Measurements from ENCODE around the gene BHMT.
"Not testable (repeated sequence)": the region's sequence is repeated elsewhere in the genome, so short reads cannot be mapped to it uniquely, and the experiment has no call there.

BHMT gene

GRCh38 chr5:79157305-79157704 lies 45.7 kb downstream of the BHMT start:
- no peaks in the 10 kb centered on the region for H3K27me3 ChIP-seq (ENCODE audit: control insufficient read depth, insufficient read depth, low read length)
- H3K36me3 ChIP-seq (ENCODE audit: control insufficient read depth, insufficient read depth, low read length), result no peaks in the 10 kb centered on the region
- no peak overlapping the region for H3K4me3 ChIP-seq (ENCODE audit: low read depth, low read length)
- no peak overlapping the region for H2AFZ ChIP-seq
- TF ChIP-seq CTCF (IDR thresholded peaks at IDR 0.05), result no peak
- no peak overlapping the region for H3K4me2 ChIP-seq (ENCODE audit: low read length)
- no peak overlapping the region for H3K27ac ChIP-seq
- no peak overlapping the region for H3K9ac ChIP-seq
- H3K79me2 ChIP-seq, result no peaks in the 10 kb centered on the region
- H3K9me3 ChIP-seq (ENCODE audit: control insufficient read depth, low read length), result no peaks in the 10 kb centered on the region
- H3K4me1 ChIP-seq, result no peaks in the 10 kb centered on the region

GRCh38 chr5:79161647-79162046 lies 50.0 kb downstream of the BHMT start:
- H3K4me3 ChIP-seq (ENCODE audit: low read depth, low read length), result not testable (repeated sequence)

DNA sequence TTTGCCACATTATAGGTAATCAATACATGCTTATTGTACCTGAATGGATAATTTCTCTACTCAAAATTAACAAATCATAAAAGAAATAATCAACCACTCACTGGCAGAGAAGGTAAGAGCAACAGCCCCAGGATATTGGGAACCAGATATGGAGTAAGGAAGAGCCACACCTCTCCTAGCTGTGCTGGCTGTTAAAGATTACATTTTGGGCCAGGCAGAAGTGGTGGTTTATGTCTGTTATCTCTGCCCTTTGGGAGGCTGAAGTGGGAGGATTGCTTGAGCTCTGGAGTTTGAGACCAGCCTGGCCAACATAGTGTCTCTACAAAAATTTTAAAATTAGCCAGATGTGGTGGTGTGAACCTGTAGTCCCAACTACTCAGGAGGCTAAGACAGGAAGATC lies 56.4 kb downstream of the BHMT start:
- Histone ChIP-seq H3K79me2 (no peaks in the 10 kb centered on the region), H3K4me2 (ENCODE audit: low read length) (no peak overlapping the region), H2AFZ (no peak overlapping the region), H3K9ac (no peak overlapping the region), H3K27ac (no peak overlapping the region), H3K27me3 (ENCODE audit: control insufficient read depth, insufficient read depth, low read length) (no peaks in the 10 kb centered on the region), H3K4me3 (ENCODE audit: low read depth, low read length) (no peak overlapping the region), H3K4me1 (no peaks in the 10 kb centered on the region), H3K9me3 (ENCODE audit: control insufficient read depth, low read length) (no peaks in the 10 kb centered on the region), H3K36me3 (ENCODE audit: control insufficient read depth, insufficient read depth, low read length) (no peaks in the 10 kb centered on the region)
- no peak for TF ChIP-seq CTCF (IDR thresholded peaks at IDR 0.05)

More at GRCh38 chr5:79161647-79162046, 50.0 kb downstream of the BHMT start:
- not testable (repeated sequence) for H3K4me1 ChIP-seq; H3K9me3 ChIP-seq (ENCODE audit: control insufficient read depth, low read length); H3K27ac ChIP-seq; H3K4me2 ChIP-seq (ENCODE audit: low read length); H3K27me3 ChIP-seq (ENCODE audit: control insufficient read depth, insufficient read depth, low read length); H2AFZ ChIP-seq; H3K36me3 ChIP-seq (ENCODE audit: control insufficient read depth, insufficient read depth, low read length); H3K79me2 ChIP-seq; H3K9ac ChIP-seq

DNA sequence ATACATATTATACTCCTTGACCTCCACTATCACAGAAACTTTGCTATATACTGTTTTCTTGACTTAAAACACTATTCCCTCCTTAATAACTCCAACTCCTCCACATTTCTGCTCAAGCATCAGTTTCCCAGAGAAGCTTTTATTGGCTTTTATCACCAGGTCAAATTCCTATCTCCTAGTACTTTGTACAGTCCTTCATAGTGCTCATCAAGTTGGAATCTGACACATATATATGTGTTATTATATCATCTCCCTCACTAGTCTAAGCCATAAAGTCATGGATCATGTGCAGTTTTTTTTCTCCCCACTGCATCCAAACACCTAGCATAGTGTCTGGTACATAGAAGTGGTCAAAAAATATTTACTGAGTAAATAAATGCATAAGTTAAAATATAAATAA lies 59.1 kb downstream of the BHMT start:
- Histone ChIP-seq H3K9me3 (ENCODE audit: control insufficient read depth, low read length) (no peaks in the 10 kb centered on the region), H3K4me1 (no peaks in the 10 kb centered on the region), H3K27me3 (ENCODE audit: control insufficient read depth, insufficient read depth, low read length) (no peaks in the 10 kb centered on the region), H3K4me2 (ENCODE audit: low read length) (no peak overlapping the region), H2AFZ (no peak overlapping the region), H3K36me3 (ENCODE audit: control insufficient read depth, insufficient read depth, low read length) (no peaks in the 10 kb centered on the region), H3K9ac (no peak overlapping the region), H3K4me3 (ENCODE audit: low read depth, low read length) (no peak overlapping the region), H3K27ac (no peak overlapping the region), H3K79me2 (no peaks in the 10 kb centered on the region)
- TF ChIP-seq CTCF (IDR thresholded peaks at IDR 0.05), result no peak

DNA sequence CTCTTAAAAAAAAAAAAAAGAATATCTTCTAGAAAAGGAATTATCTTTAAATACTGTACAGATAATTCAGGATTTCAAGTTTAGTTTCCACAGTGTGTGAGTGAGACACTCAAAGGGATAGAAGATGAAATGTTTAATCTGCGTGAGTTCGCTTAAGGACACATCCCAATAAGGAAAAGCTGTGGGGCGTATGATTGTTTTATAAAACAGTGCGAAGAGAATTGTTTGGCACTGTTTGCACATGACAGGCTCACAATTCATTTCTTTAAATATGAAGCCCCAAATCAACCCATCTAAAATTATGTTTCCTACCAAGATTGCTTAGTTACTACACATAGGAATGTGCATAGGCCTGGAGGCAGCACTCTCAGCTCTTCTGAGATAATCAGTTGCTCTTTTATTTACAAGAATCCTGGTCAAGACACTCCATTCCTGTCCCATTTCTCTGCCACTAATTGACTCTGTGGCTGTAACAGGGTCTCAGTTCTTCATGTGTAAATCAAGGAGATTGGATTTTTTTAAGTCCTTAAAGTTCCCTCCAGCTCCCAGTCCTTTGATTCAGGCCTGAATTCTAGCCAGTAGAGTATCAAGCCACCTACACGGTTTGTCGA lies 60.1 kb downstream of the BHMT start:
- Histone ChIP-seq H2AFZ (peak overlapping the region; percentile 49), H3K36me3 (ENCODE audit: control insufficient read depth, insufficient read depth, low read length) (no peaks in the 10 kb centered on the region), H3K79me2 (no peaks in the 10 kb centered on the region), H3K27ac (no peak overlapping the region), H3K9me3 (ENCODE audit: control insufficient read depth, low read length) (no peaks in the 10 kb centered on the region), H3K4me2 (ENCODE audit: low read length) (no peak overlapping the region), H3K4me1 (no peaks in the 10 kb centered on the region), H3K9ac (no peak overlapping the region), H3K4me3 (ENCODE audit: low read depth, low read length) (no peak overlapping the region), H3K27me3 (ENCODE audit: control insufficient read depth, insufficient read depth, low read length) (no peaks in the 10 kb centered on the region)
- TF ChIP-seq CTCF (IDR thresholded peaks at IDR 0.05), result no peak

Measured in parathyroid adenoma (tissue), 2 donors.